Parathyroid adenoma (tissue), 2 donors: Measurements from ENCODE around the gene ZNF618.

Experiments
- H2AFZ ChIP-seq: fragments of 300-600 bp; sonication (generic); one replicate; pipeline ENCODE4 v1.7.0; 2017; ENCODE audit warnings: antibody characterized with exemption, mild to moderate bottlenecking
- H3K27ac ChIP-seq: fragments of 300-600 bp; sonication (generic); one replicate; pipeline ENCODE4 v1.7.0; 2017
- H3K27me3 ChIP-seq: fragments of 300-600 bp; sonication (generic); one replicate; pipeline ENCODE4 v1.7.0; 2017; ENCODE audit warnings: low read length; ENCODE audit not compliant: control insufficient read depth, insufficient read depth
- H3K36me3 ChIP-seq: fragments of 300-600 bp; sonication (generic); one replicate; pipeline ENCODE4 v1.7.0; 2017; ENCODE audit warnings: low read length; ENCODE audit not compliant: control insufficient read depth, insufficient read depth
- H3K4me1 ChIP-seq: fragments of 300-600 bp; sonication (generic); one replicate; pipeline ENCODE4 v1.7.0; 2017; ENCODE audit warnings: control low read depth
- H3K4me2 ChIP-seq: fragments of 300-600 bp; sonication (generic); one replicate; pipeline ENCODE4 v1.7.0; 2017; ENCODE audit warnings: low read length
- H3K4me3 ChIP-seq: fragments of 300-600 bp; sonication (generic); one replicate; pipeline ENCODE4 v1.7.0; 2017; ENCODE audit warnings: low read depth, low read length
- H3K79me2 ChIP-seq: fragments of 300-600 bp; sonication (generic); one replicate; pipeline ENCODE4 v1.7.0; 2017; ENCODE audit warnings: control low read depth
- H3K9ac ChIP-seq: fragments of 300-600 bp; sonication (generic); one replicate; pipeline ENCODE4 v1.7.0; 2017; ENCODE audit warnings: mild to moderate bottlenecking
- H3K9me3 ChIP-seq: fragments of 300-600 bp; sonication (generic); one replicate; pipeline ENCODE4 v1.7.0; 2017; ENCODE audit warnings: low read length; ENCODE audit not compliant: control insufficient read depth
- CTCF ChIP-seq: fragments of 300-600 bp; sonication (generic); IDR thresholded peaks from one replicate; pipeline ENCODE4 v1.7.0; 2017; ENCODE audit warnings: antibody characterized with exemption, mild to moderate bottlenecking
- donor health status: primary hyperparathyroidism.

ZNF618 gene

GRCh38 chr9:113976915-113977314, 100.8 kb downstream of the ZNF618 start:
- TF ChIP-seq CTCF, result no peak
- Histone ChIP-seq H2AFZ (no peak overlapping the region), H3K79me2 (no peaks in the 10 kb centered on the region), H3K4me3 (no peak overlapping the region), H3K9me3 (no peaks in the 10 kb centered on the region), H3K4me1 (no peaks in the 10 kb centered on the region), H3K36me3 (no peaks in the 10 kb centered on the region), H3K9ac (no peak overlapping the region), H3K27ac (no peak overlapping the region), H3K27me3 (no peaks in the 10 kb centered on the region), H3K4me2 (no peak overlapping the region)

- Histone ChIP-seq H3K27me3 (no peaks in the 10 kb centered on the region), H3K9ac (no peak overlapping the region), H2AFZ (no peak overlapping the region), H3K4me1 (no peaks in the 10 kb centered on the region), H3K36me3 (no peaks in the 10 kb centered on the region), H3K4me3 (no peak overlapping the region), H3K27ac (no peak overlapping the region), H3K9me3 (no peaks in the 10 kb centered on the region), H3K79me2 (no peaks in the 10 kb centered on the region), H3K4me2 (no peak overlapping the region)
- TF ChIP-seq CTCF, result no peak
Measured at GRCh38 chr9:113978725-113979342, 102.7 kb downstream of the ZNF618 start.

- H3K9me3 ChIP-seq, result no peaks in the 10 kb centered on the region
- no peak overlapping the region for H2AFZ ChIP-seq
- no peaks in the 10 kb centered on the region for H3K36me3 ChIP-seq
- no peak overlapping the region for H3K27ac ChIP-seq
- no peaks in the 10 kb centered on the region for H3K79me2 ChIP-seq
- H3K4me3 ChIP-seq, result no peak overlapping the region
- no peaks in the 10 kb centered on the region for H3K27me3 ChIP-seq
- no peak for TF ChIP-seq CTCF
- H3K4me1 ChIP-seq, result no peaks in the 10 kb centered on the region
- no peak overlapping the region for H3K9ac ChIP-seq
- H3K4me2 ChIP-seq, result no peak overlapping the region
Measured at GRCh38 chr9:113979343-113980127, 103.4 kb downstream of the ZNF618 start.

GRCh38 chr9:113984639-113985380, 108.7 kb downstream of the ZNF618 start:
- Histone ChIP-seq H3K4me2 (no peak overlapping the region), H3K27ac (no peak overlapping the region), H3K9ac (no peak overlapping the region), H3K36me3 (no peaks in the 10 kb centered on the region), H3K79me2 (no peaks in the 10 kb centered on the region), H3K9me3 (no peaks in the 10 kb centered on the region), H3K4me1 (no peaks in the 10 kb centered on the region), H3K27me3 (no peaks in the 10 kb centered on the region), H3K4me3 (no peak overlapping the region), H2AFZ (no peak overlapping the region)
- TF ChIP-seq CTCF, result no peak
